Activated naive CD4-positive, alpha-beta T cell treated with Interleukin-2 at 50 U/mL for 16 hours (primary cell): ENCODE data around the gene EIF1AD.
"Not testable (repeated sequence)": the region's sequence is repeated elsewhere in the genome, so short reads cannot be mapped to it uniquely, and the experiment has no call there.

Experiments
- DNase-seq: peaks from one replicate; pipeline ENCODE4 v3.0.0-alpha.2; 2020

Gene EIF1AD

DNA sequence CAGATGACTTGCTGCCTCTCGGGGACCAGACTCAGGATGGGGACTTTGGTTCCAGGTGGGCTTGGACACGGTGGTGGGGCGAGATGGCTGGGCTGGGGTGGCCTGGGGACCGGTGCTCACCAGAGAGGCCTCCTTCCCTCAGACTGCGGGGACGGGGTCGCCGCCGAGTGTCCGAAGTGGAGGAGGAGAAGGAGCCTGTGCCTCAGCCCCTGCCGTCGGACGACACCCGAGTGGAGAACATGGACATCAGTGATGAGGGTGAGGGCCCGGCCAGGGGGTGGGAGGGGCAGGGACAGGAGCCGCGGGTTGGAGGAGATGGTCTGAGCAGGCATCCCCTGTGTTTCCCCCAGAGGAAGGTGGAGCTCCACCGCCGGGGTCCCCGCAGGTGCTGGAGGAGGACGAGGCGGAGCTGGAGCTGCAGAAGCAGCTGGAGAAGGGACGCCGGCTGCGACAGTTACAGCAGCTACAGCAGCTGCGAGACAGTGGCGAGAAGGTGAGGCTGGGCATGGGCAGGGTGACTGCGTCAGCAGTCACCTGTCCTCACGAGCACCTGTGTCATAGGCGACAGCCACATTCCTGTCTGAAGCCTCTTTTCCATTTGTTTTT is 34.5 kb downstream of the EIF1AD start:
- no peak for DNase-seq

DNA sequence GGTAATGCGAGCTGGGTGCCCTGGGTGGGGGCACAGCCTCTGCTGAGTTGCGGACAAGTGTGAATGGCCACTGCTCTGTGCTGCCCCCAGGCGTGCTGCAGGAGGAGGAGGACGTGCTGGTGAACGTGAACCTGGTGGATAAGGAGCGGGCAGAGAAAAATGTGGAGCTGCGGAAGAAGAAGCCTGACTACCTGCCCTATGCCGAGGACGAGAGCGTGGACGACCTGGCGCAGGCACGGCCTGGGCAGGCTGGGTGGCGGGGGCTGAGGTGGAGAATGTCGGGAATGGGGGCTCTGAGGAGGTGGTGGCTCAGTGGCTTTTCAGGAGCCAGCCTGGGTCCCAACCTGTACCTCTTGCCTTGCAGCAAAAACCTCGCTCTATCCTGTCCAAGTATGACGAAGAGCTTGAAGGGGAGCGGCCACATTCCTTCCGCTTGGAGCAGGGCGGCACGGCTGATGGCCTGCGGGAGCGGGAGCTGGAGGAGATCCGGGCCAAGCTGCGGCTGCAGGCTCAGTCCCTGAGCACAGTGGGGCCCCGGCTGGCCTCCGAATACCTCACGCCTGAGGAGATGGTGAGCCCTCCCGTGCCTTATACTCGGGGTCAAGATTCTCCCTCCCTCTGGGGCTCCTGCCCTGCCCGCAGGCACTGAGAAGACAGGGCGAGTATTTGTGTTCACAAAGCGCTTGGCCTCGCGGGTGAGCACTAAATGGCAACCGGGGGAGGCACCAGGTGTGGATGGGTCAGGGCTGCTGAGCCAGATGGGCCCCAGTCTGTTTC is 35.8 kb downstream of the EIF1AD start:
- DNase-seq: no peak

- DNase-seq: no peak
These were observed 37.1 kb downstream of the EIF1AD start for GRCh38 chr11:65964906-65965305.

- no peak for DNase-seq
These were observed 39.8 kb downstream of the EIF1AD start for GRCh38 chr11:65962141-65962564.

GRCh38 chr11:65961267-65962140 is 40.5 kb downstream of the EIF1AD start, which contains the start of gene SART1:
TSS of gene SART1 (plus strand) at chr11:65961734. CDS start at chr11:65961781, 47 bp downstream.
- peak; percentile 96 for DNase-seq

DNA sequence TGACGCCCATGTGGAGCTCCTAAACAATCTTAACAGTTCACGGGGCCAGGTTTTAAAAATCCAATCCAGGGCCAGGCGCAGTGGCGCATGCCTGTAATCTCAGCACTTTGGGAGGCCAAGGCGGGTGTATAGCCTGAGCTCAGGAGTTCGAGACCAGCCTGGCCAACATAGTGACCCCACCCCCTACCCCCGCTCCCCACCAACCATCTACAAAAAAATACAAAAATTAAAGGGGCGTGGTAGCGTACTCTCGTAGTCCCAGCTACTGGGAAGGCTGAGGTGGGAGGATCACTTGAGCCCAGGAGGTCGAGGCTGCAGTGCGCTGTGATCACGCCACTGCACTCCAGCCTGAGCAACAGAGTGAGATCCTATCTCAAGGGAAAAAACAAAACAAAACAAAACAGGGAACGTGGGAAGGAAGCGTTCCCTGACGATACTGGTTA is 41.1 kb downstream of the EIF1AD start:
- no peak for DNase-seq

GRCh38 chr11:65958774-65959420 is 43.1 kb downstream of the EIF1AD start:
- no peak for DNase-seq

DNA sequence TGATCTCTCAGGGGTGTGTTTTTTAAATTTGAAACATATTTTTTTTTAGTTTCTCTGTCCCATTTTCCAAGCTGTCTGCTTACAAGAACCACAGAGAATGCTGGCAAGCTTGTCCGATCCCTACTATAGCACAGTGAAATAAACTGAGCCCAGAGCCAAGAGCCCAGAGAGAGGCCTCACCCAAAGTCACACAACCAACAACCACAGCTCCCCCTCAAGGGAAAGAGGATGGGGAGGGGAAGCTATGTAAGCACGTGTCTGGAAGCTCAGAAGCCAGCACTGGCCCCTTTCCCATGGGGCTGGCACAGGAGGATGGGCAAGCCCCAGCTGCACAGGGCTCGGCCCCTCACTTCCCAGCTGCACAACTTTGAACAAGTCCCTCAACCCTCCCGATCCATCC is 43.7 kb downstream of the EIF1AD start:
- DNase-seq: no peak

DNA sequence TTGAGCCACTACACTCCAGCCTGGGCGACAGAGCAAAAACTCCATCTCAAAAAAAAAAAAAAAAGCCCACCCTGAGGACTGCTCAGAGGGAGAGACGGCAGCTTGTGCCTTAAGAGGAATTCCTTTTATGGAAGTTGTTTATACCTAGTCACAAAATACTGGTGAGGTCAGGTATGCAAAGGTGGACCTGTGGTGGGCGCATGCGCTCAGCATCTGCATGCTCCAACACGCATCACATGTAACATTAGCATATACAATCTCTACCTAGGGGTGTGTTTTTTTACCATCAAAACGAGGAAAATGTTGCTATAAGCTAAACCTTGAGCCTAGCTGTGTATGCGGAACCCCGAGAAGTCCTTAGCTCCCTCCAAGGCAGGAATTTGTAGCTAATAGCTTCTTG is 47.2 kb downstream of the EIF1AD start:
- no peak for DNase-seq

- DNase-seq: no peak
These were observed 48.5 kb downstream of the EIF1AD start for GRCh38 chr11:65953471-65953870.

DNA sequence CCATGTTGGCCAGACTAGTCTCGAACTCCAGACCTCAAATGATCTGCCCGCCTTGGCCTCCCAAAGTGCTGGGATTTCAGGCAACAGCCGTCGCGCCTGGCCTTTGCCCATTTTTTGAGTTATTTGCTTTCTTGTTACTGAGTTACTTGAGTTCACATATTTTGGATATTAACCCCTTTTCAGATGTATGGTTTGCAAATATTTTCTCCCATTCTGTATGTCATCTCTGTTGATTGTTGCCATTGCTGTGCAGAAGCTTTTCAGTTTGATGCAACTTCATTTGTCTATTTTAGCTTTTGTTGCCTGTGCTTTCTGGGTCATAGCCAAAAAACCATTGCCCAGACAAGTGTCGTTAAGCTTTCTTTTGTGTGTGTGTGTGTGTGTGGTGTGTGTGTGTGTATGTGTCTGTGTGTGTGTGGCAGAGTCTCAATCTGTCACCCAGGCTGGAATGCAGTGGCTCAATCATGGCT is 49.9 kb downstream of the EIF1AD start:
- no peak for DNase-seq

- not testable (repeated sequence) for DNase-seq
These were observed 50.3 kb downstream of the EIF1AD start for GRCh38 chr11:65951641-65952040.

DNA sequence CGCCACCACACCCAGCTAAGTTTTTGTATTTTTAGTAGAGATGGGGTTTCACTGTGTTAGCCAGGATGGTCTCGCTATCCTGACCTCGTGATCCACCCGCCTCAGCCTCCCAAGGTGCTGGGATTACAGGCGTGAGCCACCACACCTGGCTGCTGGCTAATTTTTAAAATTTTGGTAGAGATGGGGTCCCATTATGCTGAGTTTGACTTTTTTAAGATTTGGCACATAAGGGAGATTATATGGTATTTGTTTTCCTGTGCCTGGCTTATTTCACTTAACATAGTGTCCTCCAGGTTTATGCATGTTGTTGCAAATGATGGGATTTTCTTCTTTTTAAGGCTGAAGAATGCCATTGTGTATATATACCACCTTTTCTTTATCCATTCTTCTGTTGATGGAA is 51.2 kb downstream of the EIF1AD start:
- DNase-seq: not testable (repeated sequence)

- DNase-seq: no peak
These were observed 54.3 kb downstream of the EIF1AD start for GRCh38 chr11:65947603-65948125.

DNA sequence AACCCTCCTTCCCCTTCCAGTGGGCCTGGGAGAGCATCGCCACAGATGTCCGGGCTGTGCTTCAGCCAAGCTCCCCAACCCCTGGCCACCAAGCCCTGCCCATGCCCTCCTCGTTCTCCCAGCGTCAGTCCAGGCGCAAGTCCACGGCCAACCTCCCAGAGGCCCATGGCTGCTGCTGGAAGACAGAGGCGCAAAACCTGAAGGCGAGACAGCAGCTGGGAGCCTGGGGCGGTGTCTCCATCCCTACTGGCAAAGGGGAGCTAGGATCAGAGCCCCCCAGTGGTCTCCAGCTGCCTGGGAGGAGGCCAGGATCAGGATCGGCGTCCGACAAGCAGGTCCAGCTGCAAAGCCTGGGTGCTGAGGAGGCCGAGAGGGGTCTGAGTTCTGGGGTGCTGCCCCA is 54.8 kb downstream of the EIF1AD start:
- DNase-seq: no peak

- no peak for DNase-seq
These were observed 55.3 kb downstream of the EIF1AD start for GRCh38 chr11:65946655-65947054.
